Activated naive CD4-positive, alpha-beta T cell treated with anti-CD3 and anti-CD28 coated beads, Interleukin-2, amount 10 ng/mL, durations not matched to agents 7 days and 5 days (primary cell): ENCODE results near the gene TTC9.

Experiments
- CTCF ChIA-PET: fragments of 350-600 bp; sonication (Branson Sonifier 250); formaldehyde crosslinking; loops from one replicate; lab custom pipeline; 2021; ENCODE audit warnings: antibody characterized with exemption; lab: Charles Lee
- DNase-seq: peaks from one replicate; pipeline ENCODE4 v3.0.0-alpha.2; 2020
- H3K27ac Mint-ChIP-seq: one replicate; pipeline ENCODE4 v1.8.0; 2021; ENCODE audit warnings: mild to moderate bottlenecking, moderate library complexity, mixed read lengths
- H3K27me3 Mint-ChIP-seq: one replicate; pipeline ENCODE4 v1.8.0; 2021; ENCODE audit warnings: mild to moderate bottlenecking, mixed read lengths
- H3K36me3 Mint-ChIP-seq: one replicate; pipeline ENCODE4 v1.8.0; 2021; ENCODE audit warnings: mixed read lengths
- H3K4me1 Mint-ChIP-seq: one replicate; pipeline ENCODE4 v1.8.0; 2021; ENCODE audit warnings: mixed read lengths
- H3K4me3 Mint-ChIP-seq: one replicate; pipeline ENCODE4 v1.8.0; 2021; ENCODE audit warnings: mild to moderate bottlenecking, moderate library complexity, mixed read lengths
- H3K9me3 Mint-ChIP-seq: one replicate; pipeline ENCODE4 v1.8.0; 2021; ENCODE audit warnings: mixed read lengths

Gene TTC9

DNA sequence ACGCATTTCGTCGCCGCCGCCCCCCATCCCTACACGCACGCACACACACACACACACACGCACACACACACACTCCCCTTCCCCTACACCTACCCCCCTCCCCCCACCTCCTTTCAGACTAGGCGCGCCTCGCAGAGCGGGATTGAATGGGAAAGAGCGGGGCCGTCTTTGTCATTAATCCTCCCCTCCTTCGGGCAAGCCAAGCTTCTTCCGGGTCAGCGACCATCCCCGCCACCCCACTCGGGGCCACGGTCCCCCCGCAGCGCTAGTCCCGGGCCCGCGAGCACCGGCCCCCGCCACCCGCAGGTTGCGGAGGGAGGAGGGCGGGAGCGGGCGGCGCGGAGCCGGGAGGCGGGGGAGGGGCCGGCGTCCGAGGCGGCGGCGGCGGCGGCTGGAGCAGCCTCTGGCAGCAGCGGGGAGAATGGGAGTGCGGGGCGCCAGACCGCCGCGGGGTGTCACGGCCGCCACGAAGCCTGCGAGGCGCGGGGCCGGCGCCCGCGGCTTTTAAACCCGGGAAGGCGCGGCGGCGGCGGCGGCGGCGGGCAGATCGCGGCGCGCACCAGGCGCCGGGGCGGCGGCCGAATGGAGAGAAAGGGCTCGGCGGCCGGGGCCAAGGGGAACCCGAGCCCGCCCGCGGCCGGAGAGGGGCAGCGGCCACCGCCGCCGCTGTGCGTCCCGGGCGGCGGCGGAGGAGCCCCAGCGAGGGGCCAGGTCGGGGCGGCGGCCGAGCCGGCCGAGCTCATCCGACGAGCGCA is at the start of gene TTC9:
TSS of gene TTC9 (plus strand) at position 369 of the 755 bp plus-strand sequence. CDS start at position 583, 214 bp downstream.
- no peaks in the 10 kb centered on the region for H3K9me3 Mint-ChIP-seq
- peak; percentile 62 for DNase-seq
- CTCF ChIA-PET: interaction anchor here (0.7 to 1.5 kb wide), 5 partner anchors 10 to 72 kb away, joined by 3 to 4 read pairs (median 4); no protein-coding TSS in a partner anchor
- H3K27ac Mint-ChIP-seq: peak within 1 kb of the TSS; percentile 94
- H3K4me1 Mint-ChIP-seq: peaks cover 60% of the 10 kb centered on the region
- H3K27me3 Mint-ChIP-seq: no peaks in the 10 kb centered on the region
- peaks cover 22% of the 10 kb centered on the region for H3K36me3 Mint-ChIP-seq
- H3K4me3 Mint-ChIP-seq: peak within 1 kb of the TSS; percentile 93

DNA sequence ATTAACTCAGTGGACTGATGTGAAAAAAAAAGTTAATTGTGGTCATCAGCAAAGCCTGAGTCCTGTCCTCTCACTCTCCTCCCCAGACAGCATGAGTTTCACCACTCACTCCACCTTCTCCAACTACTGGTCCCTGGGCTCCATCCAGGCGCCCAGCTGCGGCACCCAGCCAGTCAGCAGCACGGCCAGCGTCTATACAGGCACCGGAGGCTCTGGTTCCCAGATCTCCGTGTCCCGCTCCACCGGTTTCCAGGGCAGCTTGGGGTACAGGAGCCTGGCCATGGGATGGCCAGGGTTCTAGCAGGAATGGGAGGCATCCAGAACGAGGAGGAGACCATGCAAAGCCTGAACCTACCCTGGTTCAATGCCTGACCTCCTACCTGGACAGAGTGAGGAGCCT is 47.3 kb upstream of the TTC9 start:
- peaks cover 44% of the 10 kb centered on the region for H3K36me3 Mint-ChIP-seq
- no peak for DNase-seq
- H3K9me3 Mint-ChIP-seq: no peaks in the 10 kb centered on the region
- H3K4me3 Mint-ChIP-seq: no peak overlapping the region
- no peak overlapping the region for H3K27ac Mint-ChIP-seq
- H3K4me1 Mint-ChIP-seq: peaks cover 21% of the 10 kb centered on the region
- no peaks in the 10 kb centered on the region for H3K27me3 Mint-ChIP-seq
- CTCF ChIA-PET: no interaction called here

DNA sequence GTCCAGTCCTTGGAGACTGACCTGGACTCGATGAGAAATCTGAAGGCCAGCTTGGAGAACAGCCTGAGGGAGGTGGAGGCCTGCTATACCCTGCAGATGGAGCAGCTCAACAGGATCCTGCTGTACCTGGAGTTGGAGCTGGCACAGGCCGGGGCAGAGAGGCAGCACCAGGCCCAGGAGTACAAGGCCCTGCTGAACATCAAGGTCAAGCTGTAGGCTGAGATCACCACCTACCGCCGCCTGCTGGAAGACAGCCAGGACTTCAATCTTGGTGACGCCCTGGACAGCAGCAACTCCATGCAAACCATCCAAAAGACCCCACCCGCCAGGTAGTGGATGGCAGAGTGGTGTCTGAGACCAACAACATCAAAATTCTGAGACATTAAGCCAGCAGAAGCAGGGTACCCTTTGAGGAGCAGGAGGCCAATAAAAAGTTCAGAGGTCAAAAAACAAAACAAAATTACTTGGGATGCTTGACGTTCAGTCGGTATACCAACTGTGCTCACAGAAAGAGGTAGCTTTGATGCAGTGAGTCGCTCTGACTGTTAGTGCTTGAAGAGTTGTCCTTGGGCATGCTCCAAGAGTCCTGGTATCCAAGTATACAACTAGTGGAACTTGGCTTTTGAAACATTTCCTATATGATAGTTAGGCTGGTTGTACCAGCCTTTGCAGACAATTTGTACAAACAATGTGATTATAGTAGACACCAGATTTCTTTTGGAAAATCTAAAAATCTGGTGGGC is 46.1 kb upstream of the TTC9 start:
- peaks cover 31% of the 10 kb centered on the region for H3K4me1 Mint-ChIP-seq
- H3K27ac Mint-ChIP-seq: no peak overlapping the region
- H3K36me3 Mint-ChIP-seq: peaks cover 39% of the 10 kb centered on the region
- no peaks in the 10 kb centered on the region for H3K27me3 Mint-ChIP-seq
- no peaks in the 10 kb centered on the region for H3K9me3 Mint-ChIP-seq
- no peak for DNase-seq
- no peak overlapping the region for H3K4me3 Mint-ChIP-seq
- CTCF ChIA-PET: interaction anchor here (0.6 kb wide), 1 partner anchor 126 kb away, joined by 3 read pairs; no protein-coding TSS in a partner anchor

DNA sequence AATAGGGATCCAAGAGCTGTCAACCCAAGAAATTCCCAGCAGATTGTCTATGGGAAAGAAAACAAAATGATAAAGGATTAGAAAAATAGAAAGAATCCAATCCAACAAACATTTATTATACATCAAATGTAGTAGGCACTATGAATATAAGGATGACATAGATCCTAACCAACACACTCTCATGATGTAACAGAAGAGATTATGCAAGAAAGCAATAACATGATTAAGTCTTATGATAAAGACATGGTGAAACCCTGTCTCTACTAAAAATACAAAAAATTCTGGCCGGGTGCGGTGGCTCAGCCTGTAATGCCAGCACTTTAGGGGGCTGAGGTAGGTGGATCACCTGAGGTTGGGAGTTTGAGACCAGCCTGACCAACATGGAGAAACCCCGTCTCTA is 44.0 kb upstream of the TTC9 start:
- Mint-ChIP-seq H3K4me1 (peaks cover 40% of the 10 kb centered on the region), H3K4me3 (no peak overlapping the region), H3K36me3 (peaks cover 29% of the 10 kb centered on the region), H3K27me3 (peaks cover 5% of the 10 kb centered on the region), H3K27ac (no peak overlapping the region), H3K9me3 (no peaks in the 10 kb centered on the region)
- CTCF ChIA-PET: no interaction called here
- DNase-seq: no peak

GRCh38 chr14:70599345-70599744 is 42.4 kb upstream of the TTC9 start:
- DNase-seq: no peak
- Mint-ChIP-seq H3K9me3 (no peaks in the 10 kb centered on the region), H3K27ac (peak overlapping the region; percentile 12), H3K4me3 (peak overlapping the region; percentile 99), H3K27me3 (peaks cover 10% of the 10 kb centered on the region), H3K36me3 (peaks cover 18% of the 10 kb centered on the region), H3K4me1 (peaks cover 40% of the 10 kb centered on the region)
- CTCF ChIA-PET: no interaction called here

- H3K27ac Mint-ChIP-seq: peak within 1 kb of the TSS; percentile 96
- peaks cover 7% of the 10 kb centered on the region for H3K36me3 Mint-ChIP-seq
- no peaks in the 10 kb centered on the region for H3K9me3 Mint-ChIP-seq
- DNase-seq: peak; percentile 97
- H3K27me3 Mint-ChIP-seq: peaks cover 21% of the 10 kb centered on the region
- peak within 1 kb of the TSS; percentile 99 for H3K4me3 Mint-ChIP-seq
- peaks cover 40% of the 10 kb centered on the region for H3K4me1 Mint-ChIP-seq
- CTCF ChIA-PET: interaction anchor here (0.6 kb wide), 1 partner anchor 74 kb away, joined by 5 read pairs; no protein-coding TSS in a partner anchor
Observed at GRCh38 chr14:70600382-70601157, 41.1 kb upstream of the TTC9 start, which contains the start of gene MED6. Gene MED6, minus strand, starts transcription at chr14:70600655. Its CDS starts 18 bp downstream, at chr14:70600637.

- Mint-ChIP-seq H3K4me1 (peaks cover 40% of the 10 kb centered on the region), H3K27ac (peak overlapping the region; percentile 72), H3K36me3 (peaks cover 6% of the 10 kb centered on the region), H3K27me3 (peaks cover 25% of the 10 kb centered on the region), H3K9me3 (no peaks in the 10 kb centered on the region), H3K4me3 (peak overlapping the region; percentile 99)
- CTCF ChIA-PET: interaction anchor here (1.3 kb wide), 1 partner anchor 22 kb away, joined by 5 read pairs; no protein-coding TSS in a partner anchor
- no peak for DNase-seq
Observed at GRCh38 chr14:70601162-70601561, 40.6 kb upstream of the TTC9 start.

GRCh38 chr14:70602254-70602653 is 39.5 kb upstream of the TTC9 start:
- H3K27me3 Mint-ChIP-seq: peaks cover 30% of the 10 kb centered on the region
- no peak for DNase-seq
- H3K4me1 Mint-ChIP-seq: peaks cover 40% of the 10 kb centered on the region
- no peaks in the 10 kb centered on the region for H3K9me3 Mint-ChIP-seq
- CTCF ChIA-PET: interaction anchor here (1.3 kb wide), 1 partner anchor 21 kb away, joined by 5 read pairs; no protein-coding TSS in a partner anchor
- no peak overlapping the region for H3K27ac Mint-ChIP-seq
- H3K4me3 Mint-ChIP-seq: no peak overlapping the region
- peaks cover 4% of the 10 kb centered on the region for H3K36me3 Mint-ChIP-seq

DNA sequence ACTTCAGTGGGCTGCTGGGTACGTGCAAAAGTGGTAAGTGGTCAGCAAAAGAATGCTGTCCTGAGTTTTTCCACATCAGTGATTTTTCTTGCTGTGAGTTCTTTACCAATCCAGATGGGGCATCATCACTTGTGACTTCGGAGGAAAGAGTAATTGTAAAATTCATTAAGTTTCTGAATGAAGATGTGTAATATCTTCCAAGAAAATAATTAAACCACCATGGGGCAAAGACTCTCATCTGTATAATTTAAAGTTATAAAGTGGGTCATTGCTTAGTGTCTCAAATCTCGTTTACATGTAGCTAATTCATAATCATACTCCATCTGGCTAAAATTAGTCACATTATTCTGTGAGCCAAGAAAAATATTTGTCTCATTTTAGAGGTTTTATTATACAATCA is 30.5 kb upstream of the TTC9 start:
- no peak overlapping the region for H3K4me3 Mint-ChIP-seq
- H3K27me3 Mint-ChIP-seq: peaks cover 5% of the 10 kb centered on the region
- DNase-seq: no peak
- no peak overlapping the region for H3K27ac Mint-ChIP-seq
- no peaks in the 10 kb centered on the region for H3K9me3 Mint-ChIP-seq
- H3K36me3 Mint-ChIP-seq: no peaks in the 10 kb centered on the region
- CTCF ChIA-PET: no interaction called here
- no peaks in the 10 kb centered on the region for H3K4me1 Mint-ChIP-seq

DNA sequence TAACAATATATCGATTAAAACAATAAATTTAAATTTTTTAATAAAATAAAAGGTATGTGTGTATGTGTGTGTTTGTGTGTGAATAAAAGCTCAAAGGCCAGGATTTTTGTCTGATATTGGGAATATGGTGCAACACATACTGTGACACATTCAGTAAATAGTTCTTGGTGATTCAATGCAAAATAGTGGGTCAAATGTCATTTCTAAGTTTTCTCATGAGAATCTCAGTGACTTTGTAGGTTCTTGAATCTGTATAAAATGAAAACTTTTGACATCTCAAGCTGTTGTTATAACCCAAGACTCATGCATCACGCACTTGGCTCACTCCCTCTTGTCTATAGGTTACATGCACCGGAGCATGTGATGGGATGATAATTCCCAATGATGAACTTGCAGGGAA is 25.1 kb upstream of the TTC9 start:
- no peak overlapping the region for H3K4me3 Mint-ChIP-seq
- H3K27me3 Mint-ChIP-seq: peaks cover 3% of the 10 kb centered on the region
- no peaks in the 10 kb centered on the region for H3K4me1 Mint-ChIP-seq
- H3K27ac Mint-ChIP-seq: no peak overlapping the region
- H3K36me3 Mint-ChIP-seq: no peaks in the 10 kb centered on the region
- CTCF ChIA-PET: no interaction called here
- DNase-seq: no peak
- H3K9me3 Mint-ChIP-seq: no peaks in the 10 kb centered on the region

DNA sequence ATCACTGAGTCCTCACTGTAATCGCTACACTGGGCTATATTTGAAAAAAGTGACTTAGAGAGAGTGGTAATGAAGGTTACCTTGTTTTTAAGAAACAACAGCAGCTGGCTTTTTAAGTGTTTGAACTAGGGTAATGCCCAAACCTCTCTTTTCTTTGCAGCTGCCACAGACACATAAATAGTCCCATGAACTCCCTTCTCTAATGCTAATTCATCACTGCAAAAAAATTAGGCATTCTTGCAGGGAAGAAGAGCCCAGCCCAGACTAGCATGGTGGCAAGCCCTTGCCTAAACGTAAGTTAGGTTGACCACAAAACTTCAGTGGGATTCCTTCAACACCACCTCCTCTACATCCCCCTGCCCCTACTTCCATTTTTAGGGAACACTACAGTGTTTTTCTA is 23.4 kb upstream of the TTC9 start:
- Mint-ChIP-seq H3K4me1 (no peaks in the 10 kb centered on the region), H3K4me3 (no peak overlapping the region), H3K9me3 (no peaks in the 10 kb centered on the region), H3K27me3 (peaks cover 7% of the 10 kb centered on the region), H3K27ac (no peak overlapping the region), H3K36me3 (no peaks in the 10 kb centered on the region)
- CTCF ChIA-PET: interaction anchor here (1.0 to 1.3 kb wide), 2 partner anchors 15 to 96 kb away, joined by 3 read pairs; no protein-coding TSS in a partner anchor
- no peak for DNase-seq

DNA sequence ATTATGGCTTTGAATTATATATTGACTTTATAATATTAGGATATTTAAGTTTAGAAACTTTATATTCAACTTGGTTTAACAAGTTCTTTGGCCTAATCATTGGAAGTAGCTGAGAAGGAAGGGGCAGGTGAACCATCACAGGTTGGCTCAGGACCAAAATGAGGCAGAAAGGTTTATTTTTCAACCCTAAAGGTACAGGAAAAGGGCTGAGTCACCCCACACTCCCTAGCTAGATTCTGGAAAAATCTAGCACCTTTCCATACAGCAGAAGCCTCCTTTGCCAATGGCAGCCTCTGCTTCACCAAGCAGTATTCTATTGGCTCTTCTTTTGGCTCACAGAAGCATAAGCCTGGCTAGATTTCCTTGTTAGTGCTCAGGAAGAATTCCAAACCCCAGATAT is 22.0 kb upstream of the TTC9 start:
- Mint-ChIP-seq H3K4me1 (no peaks in the 10 kb centered on the region), H3K36me3 (no peaks in the 10 kb centered on the region), H3K27me3 (peaks cover 7% of the 10 kb centered on the region), H3K9me3 (no peaks in the 10 kb centered on the region), H3K4me3 (no peak overlapping the region), H3K27ac (no peak overlapping the region)
- DNase-seq: no peak
- CTCF ChIA-PET: interaction anchor here (0.7 to 7.9 kb wide), 4 partner anchors 32 to 100 kb away, joined by 3 to 87 read pairs (median 4); no protein-coding TSS in a partner anchor

DNA sequence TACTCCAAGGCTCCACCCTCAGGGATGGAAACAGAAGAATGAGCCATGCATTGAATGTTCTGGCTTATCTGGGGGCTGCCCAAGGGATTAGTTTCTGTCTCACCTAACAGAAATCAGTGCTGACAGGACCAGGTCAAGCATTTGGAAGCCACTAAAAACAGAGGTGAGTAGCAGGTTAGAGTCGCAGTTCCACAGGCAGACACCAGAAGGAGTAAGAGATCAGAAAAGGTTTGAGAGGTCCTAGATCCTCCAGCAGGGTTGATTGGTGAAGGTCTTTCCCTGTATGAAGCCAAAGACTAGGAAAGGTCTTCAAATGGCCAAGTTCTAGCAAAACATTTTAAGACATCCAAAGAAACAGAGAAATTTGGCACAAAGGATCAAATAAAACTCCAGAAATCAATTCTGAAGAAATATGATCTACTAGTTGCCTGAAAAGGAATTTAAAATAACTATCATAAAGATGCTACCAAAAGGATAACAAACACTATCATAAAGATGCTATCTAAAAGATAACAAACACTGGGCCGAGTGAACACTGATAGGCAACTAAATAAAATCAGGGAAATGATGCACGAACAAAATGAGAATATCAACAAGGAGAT is 19.5 kb upstream of the TTC9 start:
- H3K27me3 Mint-ChIP-seq: peaks cover 6% of the 10 kb centered on the region
- H3K27ac Mint-ChIP-seq: no peak overlapping the region
- H3K4me3 Mint-ChIP-seq: no peak overlapping the region
- H3K36me3 Mint-ChIP-seq: peaks cover 4% of the 10 kb centered on the region
- CTCF ChIA-PET: interaction anchor here (0.7 to 7.9 kb wide), 8 partner anchors 11 to 590 kb away, joined by 3 to 87 read pairs (median 6); no protein-coding TSS in a partner anchor
- peak; percentile 71 for DNase-seq
- no peaks in the 10 kb centered on the region for H3K4me1 Mint-ChIP-seq
- peaks cover 16% of the 10 kb centered on the region for H3K9me3 Mint-ChIP-seq
